B cell (primary cell): Measurements from ENCODE around the gene DCLK1.
"Not testable (repeated sequence)": the region's sequence is repeated elsewhere in the genome, so short reads cannot be mapped to it uniquely, and the experiment has no call there.

Experiments used
- EZH2 ChIP-seq: IDR thresholded peaks from 2 replicates; pipeline ENCODE4 v1.6.1; 2012; ENCODE audit warnings: borderline replicate concordance, low read depth, mild to moderate bottlenecking, moderate library complexity, low read length; ENCODE audit not compliant: insufficient read depth, poor library complexity, severe bottlenecking
- TF ChIP-seq, protein P1 (sequence below): fragments of 200-600 bp; IDR thresholded peaks from one replicate; pipeline ENCODE4 v1.8.0; 2022; ENCODE audit warnings: antibody characterized with exemption, mild to moderate bottlenecking

DNA sequence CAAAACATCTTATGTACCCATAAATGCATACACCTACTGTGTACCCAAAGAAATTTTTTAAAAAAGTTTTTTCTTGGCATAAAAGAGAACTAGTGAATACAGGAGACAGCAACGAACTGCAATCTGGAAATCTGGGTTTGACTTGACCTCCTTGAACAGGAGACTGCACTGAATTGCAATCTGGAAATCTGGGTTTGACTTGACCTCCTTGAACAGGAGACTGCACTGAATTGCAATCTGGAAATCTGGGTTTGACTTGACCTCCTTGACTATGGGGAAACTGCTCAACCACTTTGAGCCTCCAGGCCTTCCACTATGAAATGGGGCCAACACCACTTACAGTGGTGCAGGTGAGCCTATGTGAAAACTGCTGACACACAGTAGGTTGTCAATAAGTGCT lies 147.5 kb downstream of the DCLK1 start:
- TF ChIP-seq, protein P1, sequence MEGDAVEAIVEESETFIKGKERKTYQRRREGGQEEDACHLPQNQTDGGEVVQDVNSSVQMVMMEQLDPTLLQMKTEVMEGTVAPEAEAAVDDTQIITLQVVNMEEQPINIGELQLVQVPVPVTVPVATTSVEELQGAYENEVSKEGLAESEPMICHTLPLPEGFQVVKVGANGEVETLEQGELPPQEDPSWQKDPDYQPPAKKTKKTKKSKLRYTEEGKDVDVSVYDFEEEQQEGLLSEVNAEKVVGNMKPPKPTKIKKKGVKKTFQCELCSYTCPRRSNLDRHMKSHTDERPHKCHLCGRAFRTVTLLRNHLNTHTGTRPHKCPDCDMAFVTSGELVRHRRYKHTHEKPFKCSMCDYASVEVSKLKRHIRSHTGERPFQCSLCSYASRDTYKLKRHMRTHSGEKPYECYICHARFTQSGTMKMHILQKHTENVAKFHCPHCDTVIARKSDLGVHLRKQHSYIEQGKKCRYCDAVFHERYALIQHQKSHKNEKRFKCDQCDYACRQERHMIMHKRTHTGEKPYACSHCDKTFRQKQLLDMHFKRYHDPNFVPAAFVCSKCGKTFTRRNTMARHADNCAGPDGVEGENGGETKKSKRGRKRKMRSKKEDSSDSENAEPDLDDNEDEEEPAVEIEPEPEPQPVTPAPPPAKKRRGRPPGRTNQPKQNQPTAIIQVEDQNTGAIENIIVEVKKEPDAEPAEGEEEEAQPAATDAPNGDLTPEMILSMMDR: not testable (repeated sequence)
- not testable (repeated sequence) for TF ChIP-seq EZH2
